GM19238 (cell line): ENCODE data around the gene GLUL.

Experiments
- DNase-seq: peaks from one replicate; pipeline ENCODE4 v3.0.0; 2011; ENCODE audit warnings: low spot score; ENCODE audit not compliant: insufficient read length

The GLUL gene

DNA sequence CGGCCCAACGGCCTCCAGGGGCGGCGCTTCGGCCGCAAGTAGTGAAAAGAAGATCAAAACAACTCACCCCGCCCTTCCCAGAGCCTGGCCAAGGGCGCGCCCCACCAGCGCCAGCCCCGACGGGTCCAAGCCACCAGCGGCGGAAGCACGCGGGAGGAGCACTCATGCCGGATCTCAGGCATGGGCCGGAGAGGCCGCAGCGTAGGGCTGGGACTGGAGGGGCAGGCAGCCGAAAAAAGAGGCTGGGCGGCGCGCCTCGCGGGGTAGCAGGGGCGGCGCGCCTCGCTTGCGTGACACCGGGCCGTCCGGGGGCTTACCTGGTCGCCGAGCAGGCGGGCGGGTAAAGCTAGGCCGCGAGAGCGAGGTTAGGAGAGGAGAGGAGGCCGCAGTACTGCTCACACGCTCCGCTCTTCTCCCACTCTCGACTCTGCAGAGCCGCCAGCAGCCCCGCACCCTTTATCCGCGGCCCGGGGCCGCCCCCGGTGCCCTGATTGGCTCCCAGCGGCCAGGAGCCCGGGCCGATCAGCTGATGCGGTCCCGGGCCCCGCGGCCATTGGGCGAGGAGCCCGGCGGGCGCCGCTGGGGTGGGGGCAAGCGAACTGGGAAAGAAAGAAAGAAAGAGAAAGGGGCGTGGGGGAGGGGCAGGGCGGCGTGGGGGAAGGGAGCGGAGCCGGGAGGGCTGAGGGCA is at the start of gene GLUL:
GLUL (minus strand) TSS at position 429 of the 688 bp plus-strand sequence. CDS start 3,053 bp downstream, outside the sequence.
- DNase-seq: peak; percentile 62

DNA sequence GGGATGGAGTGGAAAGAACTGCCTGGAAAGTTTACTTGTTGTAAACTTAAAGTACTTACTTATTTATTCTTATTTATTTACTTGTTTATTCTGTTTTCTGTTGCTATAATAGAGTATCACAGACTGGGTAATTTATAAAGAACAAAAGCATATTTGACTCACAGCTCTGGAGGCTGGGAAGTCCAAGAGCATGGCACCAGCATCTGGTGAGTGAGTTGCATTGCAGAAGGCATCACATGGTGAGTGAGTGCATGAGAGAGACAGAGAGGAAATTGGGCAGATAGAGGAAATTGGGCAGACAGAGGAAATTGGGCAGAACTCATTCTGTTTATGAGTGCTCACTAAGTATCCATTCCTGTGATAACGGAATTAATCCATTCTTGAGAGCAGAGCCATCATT is 46.7 kb upstream of the GLUL start:
- no peak for DNase-seq

DNA sequence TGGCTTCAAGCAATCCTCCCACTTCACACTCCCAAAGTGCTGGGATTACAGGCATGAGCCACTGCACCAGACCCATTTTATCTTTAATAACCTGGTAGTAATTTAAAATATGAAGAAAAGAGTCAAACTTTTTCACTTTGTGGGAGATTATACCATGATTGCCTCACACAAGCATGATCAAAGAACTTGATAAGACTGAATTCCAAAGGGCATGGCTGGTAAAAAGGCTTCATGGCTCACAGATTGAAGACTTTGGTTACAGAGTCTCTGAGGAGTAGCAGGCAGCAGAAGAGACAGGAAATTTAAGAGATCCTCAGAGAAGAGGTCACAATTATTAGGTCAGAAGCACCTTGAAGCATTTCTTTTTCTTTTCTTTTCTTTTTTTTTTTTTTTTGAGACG is 42.0 kb upstream of the GLUL start:
- DNase-seq: no peak

DNA sequence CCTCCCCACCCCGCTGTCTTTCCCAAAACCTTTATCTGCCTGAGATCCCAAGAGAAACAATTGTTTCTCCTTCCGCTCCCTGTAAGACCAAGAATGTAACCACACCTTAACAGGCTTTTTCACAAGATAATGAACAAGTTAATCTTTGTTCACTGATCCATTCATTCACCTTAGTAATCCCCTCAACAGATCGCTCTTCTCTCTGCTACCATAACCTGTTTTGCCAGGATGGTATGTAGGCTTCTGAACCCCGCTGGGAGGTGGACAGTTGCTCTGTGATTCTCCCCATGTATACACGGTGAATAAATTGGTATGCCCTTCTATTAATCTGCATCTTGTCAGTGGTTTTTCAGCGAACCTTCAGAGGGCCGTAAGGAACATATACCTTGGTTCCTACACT is 39.7 kb upstream of the GLUL start:
- DNase-seq: no peak

DNA sequence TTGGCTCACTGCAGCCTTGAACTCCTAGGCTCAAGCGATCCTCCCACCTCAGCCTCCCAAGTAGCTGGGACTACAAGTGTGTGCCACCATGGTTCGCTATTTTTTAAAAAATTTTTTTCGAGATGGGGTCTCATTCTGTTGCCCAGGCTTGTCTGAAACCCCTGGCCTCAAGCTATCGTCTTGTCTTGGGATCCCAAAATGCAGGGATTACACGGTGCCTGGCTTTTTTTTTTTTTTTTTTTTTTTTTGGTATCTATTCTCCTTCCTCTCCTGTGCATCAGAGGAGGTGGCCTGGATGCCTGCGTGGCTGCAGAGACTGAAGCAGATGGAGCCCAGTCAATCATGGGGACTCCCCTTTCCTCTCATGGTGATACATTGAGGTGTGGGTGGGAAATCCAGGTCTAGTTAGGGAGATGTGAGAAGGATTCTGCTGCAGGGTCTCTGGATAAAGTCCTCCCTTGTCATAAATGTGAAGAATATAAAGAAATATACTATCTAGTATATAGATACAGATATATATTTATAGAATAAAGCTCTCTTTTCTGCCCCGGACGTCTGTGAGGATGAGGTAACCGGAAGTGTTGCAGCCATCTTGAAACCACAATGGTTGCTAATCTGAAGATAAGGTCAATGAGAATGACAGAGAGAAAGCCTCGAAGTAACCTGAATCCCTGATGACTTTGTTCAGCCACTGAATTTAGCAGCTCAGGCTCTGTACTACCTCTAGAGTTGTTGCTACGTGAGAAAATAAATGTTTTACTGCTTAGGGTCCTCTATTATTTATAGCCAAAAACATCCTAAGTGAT is 38.9 kb upstream of the GLUL start:
- no peak for DNase-seq

DNA sequence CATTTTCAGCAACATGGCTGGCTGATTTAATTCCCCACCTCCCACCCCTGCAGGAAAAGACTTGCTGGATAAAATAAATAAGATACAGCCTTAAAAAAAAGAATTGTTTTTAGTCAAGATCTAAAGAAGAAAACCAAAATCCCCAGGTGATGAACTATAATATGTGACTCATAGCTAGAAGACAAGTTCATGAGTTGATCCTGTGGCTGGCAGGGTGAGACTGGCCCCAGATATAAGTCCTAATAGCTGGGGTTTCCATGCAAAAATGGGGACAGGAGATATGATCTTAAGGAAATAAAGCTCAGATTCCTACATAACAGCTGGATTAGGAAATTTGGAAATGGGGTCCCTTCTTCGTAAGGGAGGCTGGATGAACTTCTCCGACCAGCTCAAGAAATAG is 36.5 kb upstream of the GLUL start:
- DNase-seq: no peak

DNA sequence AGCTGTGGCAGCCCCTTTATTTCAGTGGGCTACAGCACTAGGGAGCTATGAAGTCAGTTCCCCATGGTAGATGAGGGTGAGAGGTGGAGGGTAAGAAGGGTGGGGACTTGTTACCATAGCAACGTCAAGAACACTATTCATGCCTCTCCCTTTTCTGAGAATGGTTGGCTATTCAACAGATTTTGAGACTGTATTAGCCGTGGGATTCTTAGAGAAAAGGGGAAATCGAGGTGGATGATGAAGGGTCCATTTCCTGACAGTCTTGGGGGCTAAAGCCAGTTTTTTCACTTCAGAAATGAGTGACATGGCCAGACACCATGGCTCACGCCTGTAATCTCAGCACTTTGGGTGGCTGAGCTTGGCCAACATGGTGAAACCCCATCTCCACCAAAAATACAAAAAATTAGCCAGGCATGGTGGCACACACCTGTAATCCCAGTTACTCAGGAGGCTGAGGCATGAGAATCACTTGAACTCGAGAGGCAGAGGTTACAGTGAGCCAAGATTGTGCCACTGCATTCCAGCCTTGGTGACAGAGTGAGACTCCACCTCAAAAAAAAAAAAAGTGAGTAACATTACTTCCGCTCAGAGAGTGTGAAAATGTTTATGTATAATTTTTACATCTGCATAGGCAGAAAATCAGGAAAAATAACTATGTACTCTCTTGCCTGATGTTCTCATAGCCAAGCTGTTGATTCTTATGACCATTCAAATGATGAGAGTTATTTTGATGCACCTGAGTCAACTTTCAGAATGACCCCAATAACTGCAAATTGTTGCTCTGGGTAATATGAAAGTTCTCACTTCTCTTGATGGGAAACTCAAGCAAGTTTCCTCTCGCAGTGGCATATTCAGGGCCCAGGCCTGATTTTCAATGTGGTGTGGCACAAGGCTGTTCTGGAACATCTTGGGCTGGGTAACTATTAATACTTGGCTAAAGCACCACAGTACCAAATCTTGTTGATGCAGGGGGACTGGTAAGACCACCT is 35.1 kb upstream of the GLUL start:
- peak; percentile 31 for DNase-seq

DNA sequence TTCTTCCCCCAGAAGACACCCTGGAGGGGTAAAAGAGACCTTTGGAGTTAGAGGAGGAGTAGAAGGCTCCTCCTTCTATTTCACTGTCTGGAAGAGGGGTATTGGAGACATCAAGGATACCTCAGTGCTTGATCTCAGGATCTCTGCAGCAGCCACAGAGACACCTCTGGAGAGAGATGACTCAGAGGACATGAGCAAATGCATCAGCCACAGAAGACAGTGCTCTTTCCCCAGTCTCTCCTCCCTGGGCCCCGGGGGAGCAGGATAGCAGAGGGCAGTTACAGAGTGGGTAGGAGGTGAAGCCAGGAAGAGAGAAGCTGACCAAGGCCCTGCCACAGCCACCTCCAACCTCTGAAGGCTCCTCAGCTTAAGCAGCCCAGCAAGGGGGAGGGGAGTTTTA is 24.2 kb upstream of the GLUL start:
- no peak for DNase-seq

DNA sequence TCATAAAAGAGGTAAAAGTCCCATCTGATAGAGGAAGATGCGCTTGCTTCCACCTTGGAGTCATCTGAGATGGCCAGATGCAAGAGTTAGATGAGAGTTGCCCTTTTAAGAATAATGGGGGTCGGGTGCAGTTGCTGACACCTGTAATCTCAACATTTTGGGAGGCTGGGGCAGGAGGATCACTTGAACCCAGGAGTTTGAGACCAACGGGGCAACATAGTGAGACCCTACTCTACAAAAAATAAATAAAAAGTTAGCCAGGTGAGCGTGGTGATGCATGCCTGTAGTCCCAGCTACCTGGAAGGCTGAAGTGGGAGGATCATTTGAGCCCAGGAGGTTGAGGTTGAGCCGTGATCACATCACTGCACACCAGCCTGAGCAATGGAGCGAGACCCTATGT is 22.4 kb upstream of the GLUL start:
- DNase-seq: no peak

DNA sequence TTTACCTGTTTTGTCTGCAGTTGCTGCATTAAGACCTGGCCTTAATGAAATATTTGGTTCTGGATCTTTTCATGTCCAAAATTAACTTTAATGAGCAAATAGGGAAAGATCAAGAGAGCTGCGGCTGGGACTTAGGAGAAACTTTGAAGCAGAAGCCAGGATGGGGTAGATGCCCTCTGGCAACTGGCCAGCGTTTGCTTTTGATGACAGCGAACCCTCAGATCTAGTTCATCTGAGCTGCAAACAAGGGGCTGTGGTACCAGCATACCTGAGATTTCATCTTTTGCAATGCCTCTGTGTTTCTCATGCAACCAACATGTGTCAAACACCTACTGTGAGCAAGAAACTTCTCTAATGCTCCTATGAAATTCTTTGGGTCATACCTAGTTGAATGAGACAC is 21.9 kb upstream of the GLUL start:
- DNase-seq: no peak

DNA sequence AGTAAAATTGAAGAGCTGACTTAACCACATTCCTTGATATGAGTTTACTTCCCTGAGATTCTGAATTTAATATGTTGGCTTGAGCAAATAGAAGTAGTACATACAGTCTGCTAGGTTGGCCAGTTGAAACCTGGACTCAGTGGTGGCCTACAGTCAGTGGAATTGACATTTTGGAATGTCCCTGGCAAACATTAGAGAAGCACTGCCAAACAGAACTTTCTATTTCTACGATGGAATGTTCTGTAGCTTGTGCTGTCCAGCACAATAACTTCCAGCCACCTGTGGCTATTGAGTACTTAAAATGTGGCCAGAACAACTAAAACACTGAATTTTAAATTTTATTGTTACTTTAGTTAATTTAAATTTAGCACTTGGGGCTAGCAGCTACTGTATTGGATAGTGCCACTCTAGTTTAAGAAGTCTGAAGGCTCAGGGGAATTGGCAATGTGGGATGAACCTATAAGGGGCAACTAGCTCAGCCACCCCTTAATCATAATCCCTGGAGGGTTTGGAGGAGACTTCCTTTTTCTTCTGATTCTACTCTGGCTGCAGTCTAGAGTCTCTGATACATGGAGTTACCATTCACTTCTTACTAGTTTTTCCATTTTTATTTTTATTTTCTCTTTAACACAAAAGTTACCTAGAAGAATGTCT is 19.2 kb upstream of the GLUL start:
- no peak for DNase-seq

DNA sequence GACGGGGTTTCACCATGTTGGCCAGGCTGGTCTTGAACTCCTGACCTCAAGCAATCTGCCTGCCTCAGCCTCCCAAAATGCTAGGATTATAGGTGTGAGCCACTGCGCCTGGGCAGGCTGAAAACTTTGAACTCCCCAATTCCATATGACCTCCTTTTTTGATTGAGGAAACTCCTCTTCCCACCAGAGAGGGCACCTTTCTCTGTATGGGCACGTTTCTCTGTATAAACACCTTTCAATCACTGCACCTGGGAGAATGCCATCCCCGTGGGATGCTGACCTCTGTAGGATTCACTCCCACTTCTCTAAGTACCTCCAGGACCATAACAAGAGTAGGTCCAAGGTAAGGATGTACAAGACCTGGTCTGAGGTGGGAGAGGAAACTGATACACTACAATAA is 18.5 kb upstream of the GLUL start:
- DNase-seq: no peak

DNA sequence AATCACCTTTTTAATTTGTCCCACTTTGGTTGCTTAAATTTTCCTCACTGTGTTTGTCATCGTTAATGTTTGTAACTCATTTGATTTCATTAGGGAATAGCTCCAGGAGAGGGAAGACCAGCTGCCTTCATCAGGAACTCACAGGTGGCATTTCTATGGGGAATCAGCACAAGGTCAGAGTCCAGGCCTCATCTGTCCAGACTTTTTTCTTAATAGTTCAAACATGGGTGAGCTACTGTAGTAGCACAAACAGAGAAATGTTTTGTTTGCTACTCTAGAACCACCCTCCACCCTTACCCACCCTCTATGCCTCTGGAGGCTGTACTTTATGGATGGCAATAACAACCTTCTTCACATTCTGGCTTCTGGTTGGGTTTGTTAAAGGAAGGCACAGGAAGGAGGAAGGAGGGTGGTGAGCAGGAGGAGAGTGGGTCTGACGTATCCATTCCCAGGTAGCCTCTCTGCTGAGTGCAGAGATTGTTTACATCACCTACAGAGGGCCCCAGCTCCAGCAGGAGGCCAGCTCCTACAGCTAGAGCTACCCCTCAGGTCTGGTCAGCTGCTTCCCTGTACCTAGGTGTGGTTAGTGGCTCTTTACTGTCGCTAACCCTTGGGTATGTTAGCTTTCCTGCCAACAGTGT is 17.0 kb upstream of the GLUL start:
- DNase-seq: no peak

DNA sequence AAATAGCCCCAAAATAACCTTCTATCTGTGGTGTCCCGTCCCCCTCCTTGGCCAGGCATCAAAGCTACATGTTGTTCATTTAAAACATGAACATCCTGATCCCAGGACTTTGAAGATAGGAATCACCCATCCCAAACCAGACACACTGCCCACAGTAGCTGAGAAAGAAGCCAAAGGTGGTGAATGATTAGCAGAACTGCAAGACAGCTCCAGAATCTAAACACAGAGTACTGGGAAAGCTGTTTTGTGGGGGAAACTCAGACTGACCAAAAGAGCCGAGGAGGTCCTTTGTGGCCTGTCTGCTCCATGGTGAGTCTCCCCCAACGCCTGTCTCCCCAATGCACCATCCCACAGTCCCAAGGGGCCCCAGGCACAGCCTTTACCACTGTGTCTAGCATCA is 16.1 kb upstream of the GLUL start:
- no peak for DNase-seq

DNA sequence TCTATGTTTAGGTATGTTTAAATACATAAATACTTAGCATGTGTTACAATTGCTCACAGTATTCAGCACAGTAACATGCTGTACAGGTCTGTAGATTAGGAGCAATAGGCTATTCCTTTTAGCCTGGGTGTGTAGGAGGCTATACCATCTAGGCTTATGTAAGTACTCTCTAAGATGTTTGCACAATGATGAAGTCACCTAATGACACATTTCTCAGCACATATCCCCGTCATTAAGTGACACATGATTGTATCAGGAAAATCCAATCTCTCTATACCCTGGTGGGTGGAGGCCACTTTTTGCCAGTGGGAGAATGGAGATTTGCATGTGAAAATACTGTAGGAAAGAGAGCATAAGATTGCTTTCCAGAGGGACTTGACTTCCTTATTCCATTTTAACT is 14.4 kb upstream of the GLUL start:
- DNase-seq: no peak

DNA sequence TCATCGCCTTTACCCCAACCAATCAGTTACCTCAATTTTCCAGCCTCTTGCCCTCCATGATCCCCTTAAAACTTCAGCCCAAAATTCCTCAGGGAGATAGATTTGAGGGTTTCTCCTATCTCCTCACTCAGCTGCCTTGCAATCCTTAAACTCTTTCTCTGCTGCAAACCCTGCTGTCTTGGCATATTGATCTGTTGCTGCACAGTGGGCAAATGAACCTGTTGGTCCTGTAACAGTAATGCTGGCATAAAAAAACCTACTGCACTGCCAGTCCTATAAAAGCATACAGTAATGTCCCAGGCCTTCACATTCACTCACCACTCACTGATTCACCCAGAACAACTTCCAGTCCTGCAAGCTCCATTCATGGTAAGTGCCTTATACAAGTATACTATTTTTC is 14.0 kb upstream of the GLUL start:
- DNase-seq: no peak

DNA sequence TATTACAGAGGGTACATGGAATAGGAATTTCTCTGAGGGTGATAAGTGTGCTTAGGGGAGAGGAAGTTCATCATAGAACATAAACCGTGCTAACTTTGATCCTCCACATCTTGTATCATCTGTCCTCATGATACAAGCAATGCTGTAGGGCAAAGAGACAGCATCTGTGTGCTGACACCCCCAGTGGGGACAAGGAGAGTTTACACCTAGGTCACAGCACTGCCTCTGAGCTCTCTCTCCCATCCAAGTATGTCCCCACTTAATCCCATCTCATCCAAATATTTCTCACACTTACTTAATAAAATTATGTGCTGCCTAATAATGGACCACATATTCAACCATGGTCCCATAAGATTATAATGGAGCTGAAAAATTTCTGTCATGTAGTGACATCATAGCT is 13.2 kb upstream of the GLUL start:
- DNase-seq: no peak

DNA sequence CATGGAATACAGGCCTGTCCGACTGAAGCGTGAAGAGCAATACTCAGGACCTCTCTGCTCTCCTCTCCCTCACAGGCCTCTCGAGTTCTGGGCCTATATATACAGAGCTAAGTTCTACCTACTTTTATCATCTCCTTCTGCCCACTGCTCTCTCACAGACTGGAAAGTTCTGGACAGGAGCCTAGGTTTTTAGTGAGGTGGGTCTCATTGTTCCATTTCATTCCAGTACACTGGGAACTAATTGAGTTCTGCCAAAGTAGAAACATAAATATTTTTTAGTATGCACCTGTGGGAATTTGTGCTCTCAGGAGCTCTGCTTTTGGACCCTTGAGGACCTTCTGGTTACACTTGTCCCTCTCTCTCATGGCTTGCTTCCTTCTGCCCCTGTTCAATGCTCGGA is 9.0 kb upstream of the GLUL start, which contains the start of gene TEDDM1:
TEDDM1 (minus strand) TSS at position 101 of the 400 bp plus-strand sequence. CDS start 182 bp downstream, outside the sequence.
- no peak for DNase-seq

DNA sequence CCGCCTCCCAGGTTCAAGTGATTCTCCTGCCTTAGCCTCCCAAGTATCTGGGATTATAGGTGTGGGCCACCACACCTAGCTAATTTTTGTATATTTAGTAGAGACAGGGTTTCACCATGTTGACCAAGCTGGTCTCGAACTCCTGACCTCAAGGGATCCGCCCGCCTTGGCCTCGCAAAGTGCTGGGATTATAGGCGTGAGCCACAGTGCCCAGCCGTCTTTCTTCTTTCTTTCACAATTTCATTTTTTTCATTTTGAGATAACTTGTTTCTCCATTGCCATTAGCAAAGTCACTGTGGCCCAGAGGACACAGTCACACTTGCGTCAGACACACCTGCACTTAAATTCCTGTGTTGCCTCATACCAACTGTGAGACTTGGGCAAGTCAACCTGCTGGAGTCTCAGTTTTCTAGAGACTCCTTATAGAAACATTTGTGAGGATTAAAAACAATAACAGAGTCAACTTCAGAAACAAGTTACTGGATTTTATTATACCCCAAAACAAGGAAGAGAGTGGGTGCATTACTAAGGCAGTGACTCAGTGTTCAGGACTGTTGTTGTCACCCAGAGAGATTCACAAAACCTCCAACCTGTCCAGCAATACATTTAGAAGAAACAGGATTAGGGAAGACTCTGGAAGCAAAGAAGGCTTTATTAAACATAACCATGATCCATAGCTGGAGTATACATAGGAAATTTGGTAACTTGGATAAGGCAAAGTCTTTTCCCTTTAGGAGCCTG is 6.2 kb upstream of the GLUL start:
- no peak for DNase-seq

DNA sequence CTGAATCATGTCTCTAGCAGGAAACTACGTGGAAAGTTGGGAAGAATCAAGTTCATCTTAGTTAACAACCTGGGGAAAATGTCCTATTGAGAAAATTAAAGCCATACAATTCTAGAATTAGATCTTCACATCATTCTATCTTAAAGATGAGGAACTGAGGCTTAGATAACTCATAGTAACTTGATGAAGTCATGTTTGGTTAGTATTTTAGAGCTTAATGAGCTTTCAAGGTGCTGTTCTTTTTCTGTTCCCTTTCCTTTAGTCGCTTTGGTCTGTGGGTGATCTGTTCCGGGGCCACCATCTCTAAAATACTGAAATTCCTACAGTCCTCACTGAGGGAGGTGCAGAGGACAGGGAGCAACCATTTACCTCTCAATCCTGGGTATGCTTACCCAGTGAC is 4.3 kb upstream of the GLUL start:
- DNase-seq: no peak
